OCI-M1 (cell line): ENCODE measurements around the gene CTNND1.

Experiments
- DNase-seq: peaks from one replicate; lab custom pipeline; 2025; lab: John Stamatoyannopoulos, UW

Gene CTNND1

GRCh38 chr11:57762235-57762861 is 746 bp downstream of the CTNND1 start:
- DNase-seq, result peak; percentile 48

- peak; percentile 39 for DNase-seq
Observed at GRCh38 chr11:57763568-57763967, 2.0 kb downstream of the CTNND1 start.

GRCh38 chr11:57764021-57764420 is 2.4 kb downstream of the CTNND1 start:
- DNase-seq, result no peak

- no peak for DNase-seq
Observed at GRCh38 chr11:57764566-57764965, 3.0 kb downstream of the CTNND1 start.

GRCh38 chr11:57764972-57765371 is 3.4 kb downstream of the CTNND1 start:
- no peak for DNase-seq

DNA sequence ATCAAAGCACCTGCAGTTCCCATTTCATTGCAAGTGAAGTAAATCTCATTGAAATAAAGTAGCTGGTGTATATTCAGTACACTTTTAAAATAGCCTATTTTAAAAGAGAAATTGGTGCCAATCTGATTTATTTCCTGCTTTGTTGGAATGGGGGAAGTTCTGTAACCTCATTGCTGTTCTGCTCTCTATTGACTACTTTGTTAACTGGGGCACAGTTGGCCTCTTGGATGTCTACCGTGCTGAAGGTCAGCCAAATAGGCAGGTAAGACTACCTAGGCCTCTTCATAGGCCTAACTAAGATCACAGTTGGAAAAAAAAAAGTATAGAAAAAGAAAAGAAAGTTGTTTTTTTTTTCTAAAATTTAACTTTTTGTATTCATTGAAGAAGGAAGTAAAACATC is 9.2 kb downstream of the CTNND1 start:
- no peak for DNase-seq

GRCh38 chr11:57771365-57771764 is 9.8 kb downstream of the CTNND1 start:
- DNase-seq, result no peak

GRCh38 chr11:57772562-57772961 is 11.0 kb downstream of the CTNND1 start:
- no peak for DNase-seq

- no peak for DNase-seq
Observed at GRCh38 chr11:57773026-57773598, 11.5 kb downstream of the CTNND1 start.

DNA sequence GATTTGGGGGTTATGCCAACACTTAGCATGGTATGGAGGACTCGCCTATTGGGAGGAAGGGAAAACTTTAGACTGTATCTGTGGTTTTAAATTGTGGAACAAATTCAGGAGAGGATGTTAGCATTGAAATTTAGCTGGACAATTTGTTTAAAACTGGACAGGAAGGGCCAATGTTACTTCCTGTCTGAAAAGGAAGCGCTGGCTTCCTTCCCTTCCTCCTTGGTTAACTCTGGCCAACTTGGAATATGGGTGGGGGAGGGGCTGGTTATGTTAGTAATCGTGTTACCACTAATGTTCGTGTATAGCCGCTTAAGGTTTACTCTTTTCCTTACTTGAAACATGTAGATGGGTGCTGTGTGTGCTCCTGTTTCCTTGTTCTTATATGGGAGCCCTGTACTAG is 13.9 kb downstream of the CTNND1 start:
- DNase-seq, result no peak

GRCh38 chr11:57776031-57776521 is 14.5 kb downstream of the CTNND1 start:
- DNase-seq, result no peak

GRCh38 chr11:57776577-57777210 is 15.1 kb downstream of the CTNND1 start:
- DNase-seq, result no peak

GRCh38 chr11:57777969-57778317 is 16.3 kb downstream of the CTNND1 start:
- DNase-seq, result no peak

DNA sequence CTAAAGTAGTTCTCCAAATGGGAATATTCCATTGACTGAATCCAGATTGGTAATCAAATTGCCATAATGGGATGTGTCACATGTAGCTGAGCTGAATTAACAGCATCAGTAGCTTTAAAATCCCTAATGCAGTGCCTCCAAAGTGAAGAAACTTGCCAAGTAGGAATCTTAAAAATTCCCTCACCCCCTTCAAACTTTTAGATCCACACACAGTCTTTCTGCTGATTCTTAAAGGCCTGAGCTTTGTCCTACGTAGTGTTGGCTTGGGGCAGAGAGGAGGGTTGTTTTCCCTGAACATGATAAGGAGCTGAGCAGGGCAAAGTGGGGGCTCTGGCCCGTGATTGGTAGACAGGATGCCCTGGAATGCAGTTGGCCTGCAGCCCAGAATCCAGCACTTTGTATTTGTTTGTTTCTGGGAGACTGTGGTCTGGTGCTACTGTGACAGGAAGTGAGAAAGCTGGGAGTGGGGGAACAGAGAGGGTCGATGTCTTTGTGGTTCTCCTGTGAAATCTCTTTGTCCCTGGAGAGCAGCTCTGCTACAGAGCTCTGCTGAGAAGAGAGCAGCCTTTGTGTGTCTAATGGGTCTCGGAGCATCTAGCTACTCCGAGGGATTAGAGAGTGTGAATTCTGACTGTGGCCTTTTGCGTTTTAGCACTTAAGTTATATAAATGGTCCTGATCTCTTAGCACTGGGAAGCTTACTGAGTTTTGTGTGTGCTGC is 16.9 kb downstream of the CTNND1 start:
- DNase-seq, result no peak

DNA sequence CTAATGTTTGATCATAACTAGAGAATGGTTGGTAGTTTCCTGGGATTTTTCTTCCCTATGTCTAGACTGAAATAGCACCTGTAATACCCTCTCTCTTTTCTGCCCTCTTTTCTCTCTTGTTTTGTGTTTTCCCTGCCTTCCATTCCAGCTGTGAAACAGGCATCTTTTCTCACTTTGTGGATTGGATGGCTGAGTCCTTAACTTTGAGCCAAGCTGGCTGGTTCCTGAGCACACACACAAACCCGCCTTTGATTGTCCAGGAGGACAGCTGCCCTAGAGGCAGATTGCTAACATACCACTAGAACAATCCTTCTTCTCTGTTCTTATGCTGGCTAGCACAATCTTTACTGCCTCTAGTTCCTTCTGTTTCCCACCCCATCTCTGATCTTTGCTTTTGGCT is 17.7 kb downstream of the CTNND1 start:
- DNase-seq, result no peak

DNA sequence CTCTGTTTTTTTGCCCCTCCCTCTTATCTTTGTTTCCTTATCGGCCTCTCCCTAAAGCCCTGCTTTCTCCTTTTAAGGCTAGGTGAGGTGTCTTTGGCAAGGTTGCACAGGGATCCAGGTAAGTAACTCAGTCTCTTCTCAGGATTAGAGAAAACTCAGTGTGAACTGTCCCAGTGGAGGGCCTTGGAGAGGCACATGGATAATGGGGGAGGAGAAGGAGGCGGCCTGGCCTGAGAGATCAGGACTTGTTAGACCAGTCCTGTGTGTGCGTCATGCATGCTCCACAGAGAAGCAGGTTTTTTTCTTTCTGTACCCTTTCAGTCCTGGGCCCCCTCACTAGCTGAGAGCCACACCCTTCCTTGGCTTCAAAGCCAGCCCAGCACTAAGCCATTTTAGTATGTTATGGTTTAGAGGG is 19.9 kb downstream of the CTNND1 start:
- DNase-seq, result no peak

GRCh38 chr11:57785072-57785471 is 23.5 kb downstream of the CTNND1 start:
- DNase-seq, result no peak

DNA sequence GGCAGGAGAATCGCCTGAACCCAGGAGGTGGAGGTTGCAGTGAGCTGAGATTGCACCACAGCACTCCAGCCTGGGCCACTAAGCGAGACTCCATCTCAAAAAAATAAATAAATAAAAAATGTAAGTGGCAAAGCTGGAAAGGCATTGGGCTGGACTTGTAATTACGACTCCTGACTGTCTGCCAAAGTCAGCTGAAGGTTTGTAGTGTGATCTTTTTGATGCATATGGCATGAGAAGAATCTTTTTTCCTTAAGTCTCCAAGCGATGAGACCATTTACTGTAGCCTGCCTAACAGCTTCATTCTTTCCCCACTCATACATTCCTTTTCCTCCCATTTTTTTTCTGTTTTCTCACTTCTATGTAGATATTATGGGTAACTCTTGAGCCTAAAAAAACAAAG is 24.8 kb downstream of the CTNND1 start:
- no peak for DNase-seq

GRCh38 chr11:57787006-57787604 is 25.5 kb downstream of the CTNND1 start:
- no peak for DNase-seq

DNA sequence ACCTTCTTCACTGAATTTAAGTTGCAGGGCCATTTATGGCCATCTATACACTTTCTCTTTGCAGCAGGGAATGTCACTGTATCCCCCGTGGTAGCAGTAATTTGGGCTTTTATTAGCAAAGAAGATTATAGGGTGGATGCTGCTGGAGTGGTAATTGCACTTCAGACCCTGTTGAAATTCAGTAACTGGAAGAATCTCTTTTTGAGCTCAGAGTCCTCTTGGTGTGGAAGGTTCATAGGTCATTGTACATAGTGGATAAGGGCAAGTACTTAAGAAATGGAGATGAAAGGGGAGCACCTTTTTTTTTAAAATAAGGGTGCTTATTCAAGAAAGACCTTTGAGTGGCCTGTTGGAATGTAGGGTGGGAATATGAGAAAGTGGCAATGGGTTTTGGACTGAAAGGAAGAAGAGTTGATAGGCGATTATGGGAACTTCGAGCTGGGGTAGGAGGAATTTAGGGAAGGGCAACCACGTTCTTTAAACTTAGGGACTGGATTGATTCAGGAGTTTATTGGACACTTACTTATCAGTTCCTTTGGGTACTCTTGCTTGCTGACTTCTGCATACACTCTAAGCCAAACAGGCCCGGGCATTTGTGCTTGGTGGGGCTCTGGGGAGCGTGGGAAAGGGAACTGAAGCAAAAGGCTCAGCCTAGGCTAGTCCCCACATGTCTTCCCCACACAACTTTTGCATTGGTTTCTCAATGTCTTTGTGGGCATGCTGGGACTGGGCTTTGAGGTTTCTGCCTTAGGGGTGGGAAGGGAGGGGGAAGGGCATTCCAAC is 26.5 kb downstream of the CTNND1 start:
- peak; percentile 48 for DNase-seq

DNA sequence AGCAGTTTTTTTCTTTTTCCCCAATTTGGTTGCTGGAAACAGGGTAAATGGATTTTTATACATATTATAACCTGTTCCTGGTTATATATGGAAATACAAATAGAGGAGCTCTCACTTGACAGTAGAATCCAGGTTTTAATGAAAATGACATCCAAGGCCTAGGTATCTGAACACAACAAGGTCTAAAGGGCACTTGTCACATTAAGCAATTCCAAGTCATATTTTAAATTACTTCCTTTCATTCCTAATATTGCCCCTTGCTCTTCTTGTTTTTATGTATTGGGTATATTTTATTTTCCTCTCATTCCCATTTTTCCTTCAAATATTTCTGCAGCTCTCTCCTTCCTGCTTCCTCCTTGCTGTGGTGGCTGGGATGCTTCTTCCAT is 27.1 kb downstream of the CTNND1 start:
- DNase-seq, result no peak
